CD4-positive, alpha-beta T cell (primary cell): Measurements from ENCODE around the gene PTPDC1. TPM values are rescaled to one million over a fixed set of nuclear protein-coding genes. Genes with fewer than 3 reads are reported as not detected.

Experiments used
- ATAC-seq: fragments of 200-7000 bp; cut with Tn5 transposase; one replicate; pipeline ENCODE4 v1.10.0; 2022; ENCODE audit warnings: mild to moderate bottlenecking; ENCODE audit not compliant: poor library complexity
- CTCF ChIA-PET: fragments of 350-600 bp; sonication (Branson Sonifier 250); formaldehyde crosslinking; loops from one replicate; lab custom pipeline; 2021; ENCODE audit warnings: antibody characterized with exemption, inconsistent platforms; lab: Charles Lee
- POLR2A ChIA-PET: fragments of 350-600 bp; sonication (Branson Sonifier 250); formaldehyde crosslinking; loops from one replicate; lab custom pipeline; 2021; ENCODE audit warnings: antibody characterized with exemption, inconsistent platforms; lab: Charles Lee
- DNase-seq, 14 experiments: peaks; one replicate each; pipeline ENCODE4 v3.0.0-alpha.2; 2013 to 2020; ENCODE audit warnings: mixed read lengths in 2 of 14
- H3K27ac ChIP-seq, 2 donors: one replicate each; pipeline versions ENCODE4 v1.5.1 to v1.7.0; 2013; ENCODE audit warnings: low read length in 2 of 2, low read depth in 1 of 2, mild to moderate bottlenecking in 1 of 2
- H3K27me3 ChIP-seq, 2 experiments: 1 replicate in 1 of 2; 2 replicates in 1 of 2; pipeline versions ENCODE4 v1.6.1 to v1.7.0; 2013; ENCODE audit warnings: low read length in 2 of 2, control low read depth in 1 of 2, mild to moderate bottlenecking in 1 of 2, moderate library complexity in 1 of 2; ENCODE audit not compliant: insufficient read depth in 2 of 2, control insufficient read depth in 1 of 2
- H3K36me3 ChIP-seq: one replicate; pipeline ENCODE4 v1.6.1; 2013; ENCODE audit warnings: low read length, control low read depth; ENCODE audit not compliant: insufficient read depth
- H3K4me1 ChIP-seq: one replicate; pipeline ENCODE4 v1.6.1; 2013; ENCODE audit warnings: low read length, control low read depth; ENCODE audit not compliant: insufficient read depth
- H3K4me3 ChIP-seq: one replicate; pipeline ENCODE4 v1.5.1; 2013; ENCODE audit warnings: mild to moderate bottlenecking, low read length, moderate library complexity
- H3K9me3 ChIP-seq, 2 experiments: 1 replicate in 1 of 2; 2 replicates in 1 of 2; pipeline versions ENCODE4 v1.6.1 to v1.7.0; 2013; ENCODE audit warnings: low read length in 2 of 2, mild to moderate bottlenecking in 2 of 2, control low read depth in 1 of 2, moderate library complexity in 1 of 2; ENCODE audit not compliant: control insufficient read depth in 1 of 2, insufficient read depth in 1 of 2
- H3K27ac Mint-ChIP-seq: one replicate; pipeline ENCODE4 v1.8.0; 2020; ENCODE audit warnings: mixed read lengths
- H3K27me3 Mint-ChIP-seq: one replicate; pipeline ENCODE4 v1.8.0; 2021; ENCODE audit warnings: mixed read lengths
- H3K36me3 Mint-ChIP-seq: one replicate; pipeline ENCODE4 v1.8.0; 2021; ENCODE audit warnings: low read depth, mixed read lengths
- H3K4me1 Mint-ChIP-seq: one replicate; pipeline ENCODE4 v1.8.0; 2021; ENCODE audit warnings: low read depth, mixed read lengths
- H3K4me3 Mint-ChIP-seq: one replicate; pipeline ENCODE4 v1.8.0; 2020; ENCODE audit warnings: mild to moderate bottlenecking, mixed read lengths
- H3K9me3 Mint-ChIP-seq: one replicate; pipeline ENCODE4 v1.8.0; 2020; ENCODE audit warnings: mixed read lengths
- intact Hi-C, 2 experiments: fragments of 100-400 bp; cut with DNase I in 1 of 2; cut with micrococcal nuclease in 1 of 2; formaldehyde crosslinking; loops; one replicate each; pipeline versions ENCODE4 v1.15.1 to v1.9.0; 2023 to 2025; cut with DNase I, micrococcal nuclease
- total RNA-seq, 174 experiments: library from RNA in 2 of 174; stranded (reverse) in 2 of 174; gene quantifications; one replicate each; pipeline ENCODE4 v1.2.3 and lab custom pipeline; 2021 to 2026
- TF ChIP-seq, protein P1 (sequence below): fragments of 200-600 bp; IDR thresholded peaks from one replicate; pipeline ENCODE4 v1.8.0; 2022; ENCODE audit warnings: antibody characterized with exemption, mild to moderate bottlenecking

Gene PTPDC1
- total RNA-seq, 2 experiments from 2014 or later = 2.7 TPM

DNA sequence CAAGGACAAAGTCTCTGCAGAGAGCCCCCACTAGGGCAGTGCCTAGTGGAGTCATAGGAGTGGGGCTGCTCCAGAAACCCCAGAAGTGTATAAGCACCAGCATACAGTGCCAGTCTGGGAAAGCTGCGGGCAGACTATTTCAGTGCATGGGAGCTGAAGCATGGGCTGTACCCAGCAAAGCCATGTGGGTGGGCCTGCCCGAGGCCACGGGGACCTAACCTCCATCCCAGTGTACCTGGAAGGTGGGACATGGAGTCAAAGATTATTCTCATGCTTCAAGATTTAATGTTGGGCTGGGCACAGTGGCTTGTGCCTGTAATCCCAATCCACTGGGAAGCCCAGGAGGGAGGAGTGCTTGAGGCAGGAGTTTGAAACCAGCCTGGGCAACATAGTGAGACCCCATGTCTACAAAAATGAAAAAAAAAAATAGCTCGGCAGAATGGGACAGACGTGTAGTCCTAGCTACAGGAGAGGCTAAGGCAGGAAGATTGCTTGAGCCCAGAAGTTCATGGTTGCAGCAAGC, 36.7 kb downstream of the PTPDC1 start:
- Histone ChIP-seq H3K27ac (no peak overlapping the region), H3K4me1 (no peaks in the 10 kb centered on the region), H3K27me3 (no peaks in the 10 kb centered on the region), H3K9me3 (peaks cover 0 to 11% of the 10 kb centered on the region in 2 experiments), H3K36me3 (no peaks in the 10 kb centered on the region), H3K4me3 (no peak overlapping the region)
- Mint-ChIP-seq H3K9me3 (no peaks in the 10 kb centered on the region), H3K4me1 (no peaks in the 10 kb centered on the region), H3K27ac (no peak overlapping the region), H3K36me3 (peaks cover 38% of the 10 kb centered on the region), H3K27me3 (no peaks in the 10 kb centered on the region), H3K4me3 (no peak overlapping the region)
- DNase-seq = no peak
- ChIA-PET CTCF (no interaction called here), POLR2A (no interaction called here)
- TF ChIP-seq, protein P1, sequence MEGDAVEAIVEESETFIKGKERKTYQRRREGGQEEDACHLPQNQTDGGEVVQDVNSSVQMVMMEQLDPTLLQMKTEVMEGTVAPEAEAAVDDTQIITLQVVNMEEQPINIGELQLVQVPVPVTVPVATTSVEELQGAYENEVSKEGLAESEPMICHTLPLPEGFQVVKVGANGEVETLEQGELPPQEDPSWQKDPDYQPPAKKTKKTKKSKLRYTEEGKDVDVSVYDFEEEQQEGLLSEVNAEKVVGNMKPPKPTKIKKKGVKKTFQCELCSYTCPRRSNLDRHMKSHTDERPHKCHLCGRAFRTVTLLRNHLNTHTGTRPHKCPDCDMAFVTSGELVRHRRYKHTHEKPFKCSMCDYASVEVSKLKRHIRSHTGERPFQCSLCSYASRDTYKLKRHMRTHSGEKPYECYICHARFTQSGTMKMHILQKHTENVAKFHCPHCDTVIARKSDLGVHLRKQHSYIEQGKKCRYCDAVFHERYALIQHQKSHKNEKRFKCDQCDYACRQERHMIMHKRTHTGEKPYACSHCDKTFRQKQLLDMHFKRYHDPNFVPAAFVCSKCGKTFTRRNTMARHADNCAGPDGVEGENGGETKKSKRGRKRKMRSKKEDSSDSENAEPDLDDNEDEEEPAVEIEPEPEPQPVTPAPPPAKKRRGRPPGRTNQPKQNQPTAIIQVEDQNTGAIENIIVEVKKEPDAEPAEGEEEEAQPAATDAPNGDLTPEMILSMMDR = no peak
- intact Hi-C loops = no loop called here
- no peak for ATAC-seq

DNA sequence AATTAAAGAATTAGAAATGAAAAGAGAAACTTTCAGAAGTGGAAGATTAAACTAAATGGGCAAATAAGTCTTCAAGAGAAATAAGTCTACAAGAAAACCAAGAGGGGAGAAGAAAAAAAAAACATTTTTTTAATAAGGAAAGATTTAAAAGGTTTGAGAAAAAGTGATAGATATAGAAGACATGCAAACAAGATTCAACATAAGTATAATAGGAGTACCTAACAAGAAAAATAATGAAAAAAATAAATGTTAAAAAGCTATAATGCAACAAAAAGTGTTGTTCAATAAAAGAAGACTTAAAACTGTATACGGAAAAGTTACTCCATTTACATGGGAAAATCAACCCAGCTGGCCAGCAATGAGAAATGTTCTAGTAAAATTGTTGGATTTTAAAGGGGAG, 42.6 kb downstream of the PTPDC1 start:
- Mint-ChIP-seq H3K27ac (no peak overlapping the region), H3K9me3 (peaks cover 10% of the 10 kb centered on the region), H3K27me3 (no peaks in the 10 kb centered on the region), H3K4me1 (no peaks in the 10 kb centered on the region), H3K36me3 (peaks cover 45% of the 10 kb centered on the region), H3K4me3 (no peak overlapping the region)
- Histone ChIP-seq H3K4me1 (no peaks in the 10 kb centered on the region), H3K27ac (no peak overlapping the region), H3K27me3 (no peaks in the 10 kb centered on the region), H3K36me3 (no peaks in the 10 kb centered on the region), H3K4me3 (no peak overlapping the region), H3K9me3 (peaks cover 24 to 29% of the 10 kb centered on the region in 2 experiments)
- TF ChIP-seq, protein P1 = no peak
- no peak for DNase-seq
- no peak for ATAC-seq
- intact Hi-C loops = no loop called here
- ChIA-PET POLR2A (no interaction called here), CTCF (interaction anchor here (0.7 kb wide), 1 partner anchor 21 kb away, joined by 3 read pairs; no protein-coding TSS in a partner anchor)

DNA sequence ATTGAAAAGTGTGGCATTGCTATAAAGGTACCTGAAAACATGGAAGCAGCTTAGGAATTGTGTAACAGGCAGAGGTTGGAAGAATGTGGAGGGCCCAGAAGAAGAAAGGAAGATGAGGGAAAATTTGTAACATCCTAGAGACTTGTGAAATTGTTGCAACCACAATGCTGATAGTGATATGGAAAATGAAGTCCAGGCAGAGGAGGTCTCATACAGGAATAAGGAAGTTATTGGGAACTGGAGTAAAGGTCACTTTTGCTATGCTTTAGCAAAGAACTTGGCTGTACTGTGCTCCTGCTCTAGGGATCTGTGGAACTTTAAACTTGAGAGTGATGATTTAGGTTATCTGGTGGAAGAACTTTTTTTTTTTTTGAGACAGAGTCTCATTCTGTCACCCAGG, 43.5 kb downstream of the PTPDC1 start:
- ATAC-seq (no peak), DNase-seq (no peak)
- Histone ChIP-seq H3K4me1 (no peaks in the 10 kb centered on the region), H3K27me3 (no peaks in the 10 kb centered on the region), H3K27ac (no peak overlapping the region), H3K36me3 (no peaks in the 10 kb centered on the region), H3K4me3 (no peak overlapping the region), H3K9me3 (peaks cover 24 to 29% of the 10 kb centered on the region in 2 experiments)
- POLR2A ChIA-PET = no interaction called here
- peaks cover 41% of the 10 kb centered on the region for H3K36me3 Mint-ChIP-seq
- H3K27me3 Mint-ChIP-seq = no peaks in the 10 kb centered on the region
- intact Hi-C loops = no loop called here
- CTCF ChIA-PET = no interaction called here
- H3K27ac Mint-ChIP-seq = no peak overlapping the region
- H3K4me1 Mint-ChIP-seq = no peaks in the 10 kb centered on the region
- TF ChIP-seq, protein P1 = no peak
- no peak overlapping the region for H3K4me3 Mint-ChIP-seq
- peaks cover 10% of the 10 kb centered on the region for H3K9me3 Mint-ChIP-seq
